ENCODE data around the gene MPND.
A peak's percentile ranks its signal among the peaks of the same experiment; 100 is the strongest.

Gene MPND, protein sequence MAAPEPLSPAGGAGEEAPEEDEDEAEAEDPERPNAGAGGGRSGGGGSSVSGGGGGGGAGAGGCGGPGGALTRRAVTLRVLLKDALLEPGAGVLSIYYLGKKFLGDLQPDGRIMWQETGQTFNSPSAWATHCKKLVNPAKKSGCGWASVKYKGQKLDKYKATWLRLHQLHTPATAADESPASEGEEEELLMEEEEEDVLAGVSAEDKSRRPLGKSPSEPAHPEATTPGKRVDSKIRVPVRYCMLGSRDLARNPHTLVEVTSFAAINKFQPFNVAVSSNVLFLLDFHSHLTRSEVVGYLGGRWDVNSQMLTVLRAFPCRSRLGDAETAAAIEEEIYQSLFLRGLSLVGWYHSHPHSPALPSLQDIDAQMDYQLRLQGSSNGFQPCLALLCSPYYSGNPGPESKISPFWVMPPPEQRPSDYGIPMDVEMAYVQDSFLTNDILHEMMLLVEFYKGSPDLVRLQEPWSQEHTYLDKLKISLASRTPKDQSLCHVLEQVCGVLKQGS

DNA sequence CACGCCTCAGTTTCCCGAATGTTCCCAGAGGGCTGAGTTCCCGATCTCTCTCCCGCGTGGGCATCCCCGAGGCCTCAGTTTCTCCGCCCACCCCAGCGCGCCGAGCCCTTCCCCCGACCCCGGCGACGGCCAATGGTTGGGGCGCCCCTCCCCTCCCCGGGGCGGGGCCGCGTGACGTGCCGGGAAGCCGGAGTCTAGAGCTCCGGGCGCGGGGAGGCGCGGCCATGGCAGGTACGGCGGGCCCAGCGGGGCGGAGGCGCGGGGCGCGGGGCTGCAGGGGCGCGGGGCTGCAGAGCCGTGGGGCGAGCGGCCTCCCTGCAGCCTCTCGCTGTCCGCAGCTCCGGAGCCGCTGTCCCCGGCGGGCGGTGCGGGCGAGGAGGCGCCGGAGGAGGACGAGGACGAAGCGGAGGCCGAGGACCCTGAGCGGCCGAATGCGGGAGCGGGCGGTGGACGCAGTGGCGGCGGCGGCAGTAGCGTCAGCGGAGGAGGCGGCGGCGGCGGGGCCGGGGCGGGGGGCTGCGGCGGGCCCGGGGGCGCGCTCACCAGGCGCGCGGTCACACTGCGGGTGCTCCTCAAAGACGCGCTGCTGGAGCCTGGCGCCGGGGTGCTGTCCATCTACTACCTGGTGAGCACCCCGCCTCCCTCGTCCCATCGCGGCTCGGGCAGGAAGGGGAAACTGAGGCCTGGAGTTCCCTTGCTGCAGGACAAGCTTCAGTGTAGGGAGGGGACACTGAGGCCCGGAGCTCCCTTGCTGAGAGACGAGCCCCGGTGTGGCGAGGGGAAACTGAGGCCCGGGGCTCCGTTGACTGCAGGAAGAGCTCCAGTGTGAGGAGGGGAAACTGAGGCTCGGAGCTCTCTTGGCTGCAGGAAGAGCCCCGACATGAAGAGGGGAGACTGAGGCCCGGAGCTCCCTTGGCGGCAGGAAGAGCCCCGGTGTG, at the start of gene MPND:
Gene MPND (plus strand): TSS at position 193 of the 938 bp plus-strand sequence. CDS start 32 bp downstream, at position 225.
- Histone ChIP-seq H3K9me3 (ENCODE audit: control insufficient read depth in 2 of 2, low read length in 2 of 2) (no peaks in the 10 kb centered on the region), H3K27me3 (ENCODE audit: control insufficient read depth in 2 of 2, insufficient read depth in 2 of 2, low read length in 2 of 2) (no peaks in the 10 kb centered on the region), H3K36me3 (ENCODE audit: control insufficient read depth in 2 of 2, insufficient read depth in 2 of 2, low read length in 2 of 2) (peaks cover 3 to 7% of the 10 kb centered on the region in 2 donors), H3K27ac (ENCODE audit: low read depth in 2 of 2, low read length in 2 of 2) (peak within 1 kb of the TSS; percentile 98), H3K4me3 (ENCODE audit: low read length in 2 of 2) (peak within 1 kb of the TSS; percentile 91 to 97), H3K4me1 (ENCODE audit: control insufficient read depth in 2 of 2, insufficient read depth in 2 of 2, low read length in 2 of 2) (peaks cover 19 to 32% of the 10 kb centered on the region in 2 donors), H3K9ac (ENCODE audit: low read depth in 1 of 2, low read length in 2 of 2) (peak within 1 kb of the TSS; percentile 79 to 83)

DNA sequence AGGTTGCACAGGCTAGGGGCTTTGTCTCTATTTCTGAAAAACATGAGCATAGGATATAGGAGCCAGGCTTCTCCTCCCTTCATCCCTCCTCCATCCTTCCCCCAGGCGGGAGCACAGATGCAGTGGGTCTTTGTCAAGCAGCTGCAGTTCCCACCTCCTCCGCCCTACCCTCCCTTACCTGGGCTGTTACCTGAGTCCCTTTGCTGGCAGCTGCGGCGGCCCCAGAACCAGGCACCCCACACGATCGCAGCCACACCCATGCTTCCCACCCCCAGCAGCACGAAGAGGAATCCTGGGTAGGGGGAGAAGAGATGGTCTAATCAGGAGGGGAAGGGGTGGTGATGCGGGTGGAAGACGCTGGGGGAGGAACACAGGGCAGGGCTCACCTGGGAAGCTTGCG, 49.0 kb upstream of the MPND start:
- no peaks in the 10 kb centered on the region for H3K4me1 ChIP-seq (ENCODE audit: control insufficient read depth in 2 of 2, insufficient read depth in 2 of 2, low read length in 2 of 2)
- no peaks in the 10 kb centered on the region for H3K36me3 ChIP-seq (ENCODE audit: control insufficient read depth in 2 of 2, insufficient read depth in 2 of 2, low read length in 2 of 2)
- no peaks in the 10 kb centered on the region for H3K27me3 ChIP-seq (ENCODE audit: control insufficient read depth in 2 of 2, insufficient read depth in 2 of 2, low read length in 2 of 2)
- H3K4me3 ChIP-seq (ENCODE audit: low read length in 2 of 2), result no peak overlapping the region
- H3K9me3 ChIP-seq (ENCODE audit: control insufficient read depth in 2 of 2, low read length in 2 of 2), result no peaks in the 10 kb centered on the region
- no peak overlapping the region for H3K9ac ChIP-seq (ENCODE audit: low read depth in 1 of 2, low read length in 2 of 2)
- H3K27ac ChIP-seq (ENCODE audit: low read depth in 2 of 2, low read length in 2 of 2), result no peak overlapping the region

DNA sequence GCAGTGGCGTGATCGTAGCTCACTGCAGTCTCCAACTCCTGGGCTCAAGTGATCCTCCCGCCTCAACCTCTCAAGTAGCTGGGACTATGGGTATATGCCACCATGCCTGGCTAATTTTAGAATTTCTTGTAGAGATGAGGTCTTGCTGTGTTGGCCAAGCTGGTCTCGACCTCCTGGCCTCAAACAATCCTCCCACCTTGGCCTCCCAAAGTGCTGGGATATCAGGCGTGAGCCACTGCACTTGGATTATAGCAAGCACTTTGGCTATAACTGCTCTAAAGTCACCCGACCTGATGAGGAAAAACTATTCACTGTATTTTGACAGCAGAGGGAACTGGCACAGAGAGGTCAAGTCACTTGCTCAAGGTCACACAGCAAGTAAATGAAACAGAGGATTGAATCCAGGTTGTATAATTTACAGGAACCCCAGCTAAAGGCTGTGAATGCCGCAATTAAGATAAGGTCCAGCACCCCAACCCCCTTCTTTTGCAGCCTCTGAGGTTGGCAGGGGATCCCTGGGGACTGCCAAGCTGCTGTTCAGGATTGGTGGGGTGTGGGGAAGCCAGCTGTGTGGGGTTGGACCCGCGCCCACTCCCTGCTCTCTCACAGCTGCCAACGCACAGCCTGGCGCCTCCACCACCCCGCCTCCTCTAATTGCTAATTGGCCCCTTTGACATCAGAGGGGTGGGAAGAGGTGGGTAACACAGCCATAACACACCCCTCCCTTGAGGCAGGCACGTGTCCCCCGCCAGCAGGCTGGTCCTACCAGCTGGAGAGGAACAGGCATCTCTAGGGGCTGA, 47.2 kb upstream of the MPND start:
- Histone ChIP-seq H3K36me3 (ENCODE audit: control insufficient read depth in 2 of 2, insufficient read depth in 2 of 2, low read length in 2 of 2) (no peaks in the 10 kb centered on the region), H3K4me1 (ENCODE audit: control insufficient read depth in 2 of 2, insufficient read depth in 2 of 2, low read length in 2 of 2) (no peaks in the 10 kb centered on the region), H3K4me3 (ENCODE audit: low read length in 2 of 2) (no peak overlapping the region), H3K9me3 (ENCODE audit: control insufficient read depth in 2 of 2, low read length in 2 of 2) (no peaks in the 10 kb centered on the region), H3K27ac (ENCODE audit: low read depth in 2 of 2, low read length in 2 of 2) (no peak overlapping the region), H3K27me3 (ENCODE audit: control insufficient read depth in 2 of 2, insufficient read depth in 2 of 2, low read length in 2 of 2) (no peaks in the 10 kb centered on the region), H3K9ac (ENCODE audit: low read depth in 1 of 2, low read length in 2 of 2) (no peak overlapping the region)

DNA sequence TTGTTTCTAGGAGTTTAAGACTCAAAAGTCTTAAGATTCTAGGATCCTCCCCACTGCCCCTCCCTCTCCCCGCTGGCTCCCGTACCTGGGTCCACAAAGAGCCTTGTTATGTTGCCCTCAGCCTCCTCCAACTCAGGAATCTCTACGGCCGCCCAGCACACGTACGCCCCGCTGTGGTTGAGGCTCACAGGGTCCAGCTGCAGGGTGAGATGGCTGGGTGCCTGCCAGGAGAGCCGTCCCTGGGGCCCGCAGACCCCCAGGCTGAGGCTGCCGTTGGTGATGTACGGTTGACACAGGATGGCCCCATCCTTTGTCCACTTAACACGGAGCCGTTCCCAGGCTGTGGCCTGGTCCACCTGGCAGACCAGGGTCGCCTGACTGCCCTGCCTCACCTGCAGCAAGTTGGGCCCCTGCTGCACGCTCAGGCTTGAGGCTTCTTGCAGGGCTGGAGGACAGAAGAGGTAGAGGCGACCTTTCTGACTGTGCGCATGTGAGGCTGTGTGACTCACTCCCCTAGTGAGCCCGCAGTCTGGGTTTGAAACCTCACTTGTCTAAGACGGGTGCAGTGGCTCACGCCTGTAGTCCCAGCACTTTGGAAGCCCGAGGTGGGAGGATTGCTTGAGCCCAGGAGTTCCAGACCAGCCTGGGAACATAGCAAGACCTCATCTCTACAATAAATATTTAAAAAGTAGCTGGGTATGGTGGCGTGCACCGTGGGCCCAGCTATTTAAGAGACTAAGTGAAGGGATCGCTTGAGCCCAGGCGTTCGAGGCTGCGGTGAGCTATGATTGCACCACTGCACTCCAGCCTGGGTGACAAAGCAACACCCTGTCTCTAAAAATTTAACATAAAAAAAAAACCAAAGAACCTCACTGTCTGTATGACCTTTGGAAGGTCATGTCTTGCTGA, 45.2 kb upstream of the MPND start:
- H3K27ac ChIP-seq (ENCODE audit: low read depth in 2 of 2, low read length in 2 of 2), result no peak overlapping the region
- no peaks in the 10 kb centered on the region for H3K9me3 ChIP-seq (ENCODE audit: control insufficient read depth in 2 of 2, low read length in 2 of 2)
- no peaks in the 10 kb centered on the region for H3K4me1 ChIP-seq (ENCODE audit: control insufficient read depth in 2 of 2, insufficient read depth in 2 of 2, low read length in 2 of 2)
- H3K4me3 ChIP-seq (ENCODE audit: low read length in 2 of 2), result no peak overlapping the region
- no peaks in the 10 kb centered on the region for H3K27me3 ChIP-seq (ENCODE audit: control insufficient read depth in 2 of 2, insufficient read depth in 2 of 2, low read length in 2 of 2)
- H3K36me3 ChIP-seq (ENCODE audit: control insufficient read depth in 2 of 2, insufficient read depth in 2 of 2, low read length in 2 of 2), result no peaks in the 10 kb centered on the region
- no peak overlapping the region for H3K9ac ChIP-seq (ENCODE audit: low read depth in 1 of 2, low read length in 2 of 2)

DNA sequence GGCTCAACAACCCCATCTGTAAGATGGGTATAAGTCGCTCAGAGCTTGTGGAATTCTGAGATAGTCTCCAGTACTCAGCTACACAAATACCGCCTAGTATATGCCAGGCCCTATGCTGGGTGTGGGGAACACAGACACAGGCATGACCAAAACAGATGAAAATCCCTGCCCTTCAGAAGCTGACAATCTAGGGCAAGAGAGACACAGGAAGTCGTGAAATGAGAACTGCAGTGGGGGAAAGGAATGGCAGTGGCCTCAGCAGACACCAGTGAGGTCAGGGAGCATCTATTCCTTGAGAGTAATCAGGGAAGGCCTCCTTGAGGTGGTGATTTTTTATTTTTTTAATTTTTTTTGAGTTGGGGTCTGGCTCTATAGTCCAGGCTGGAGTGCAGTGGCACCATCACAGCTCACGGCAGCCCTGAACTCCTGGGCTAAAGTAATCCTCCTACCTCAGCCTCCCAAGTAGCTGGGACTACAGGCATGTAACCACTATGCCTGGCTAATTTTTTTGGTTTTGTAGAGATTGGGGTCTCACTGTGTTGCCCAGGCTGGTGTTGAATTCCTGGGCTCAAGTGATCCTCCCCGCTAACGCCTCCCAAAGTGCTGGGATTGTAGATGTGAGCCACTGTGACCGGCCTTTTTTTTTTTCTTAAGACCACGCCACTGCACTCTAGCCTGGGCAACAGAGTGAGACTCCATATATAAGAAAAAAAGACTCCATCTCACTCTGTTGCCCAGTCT, 44.4 kb upstream of the MPND start:
- H3K4me1 ChIP-seq (ENCODE audit: control insufficient read depth in 2 of 2, insufficient read depth in 2 of 2, low read length in 2 of 2), result no peaks in the 10 kb centered on the region
- no peak overlapping the region for H3K27ac ChIP-seq (ENCODE audit: low read depth in 2 of 2, low read length in 2 of 2)
- no peaks in the 10 kb centered on the region for H3K9me3 ChIP-seq (ENCODE audit: control insufficient read depth in 2 of 2, low read length in 2 of 2)
- H3K27me3 ChIP-seq (ENCODE audit: control insufficient read depth in 2 of 2, insufficient read depth in 2 of 2, low read length in 2 of 2), result no peaks in the 10 kb centered on the region
- H3K9ac ChIP-seq (ENCODE audit: low read depth in 1 of 2, low read length in 2 of 2), result no peak overlapping the region
- H3K36me3 ChIP-seq (ENCODE audit: control insufficient read depth in 2 of 2, insufficient read depth in 2 of 2, low read length in 2 of 2), result no peaks in the 10 kb centered on the region
- H3K4me3 ChIP-seq (ENCODE audit: low read length in 2 of 2), result no peak overlapping the region

DNA sequence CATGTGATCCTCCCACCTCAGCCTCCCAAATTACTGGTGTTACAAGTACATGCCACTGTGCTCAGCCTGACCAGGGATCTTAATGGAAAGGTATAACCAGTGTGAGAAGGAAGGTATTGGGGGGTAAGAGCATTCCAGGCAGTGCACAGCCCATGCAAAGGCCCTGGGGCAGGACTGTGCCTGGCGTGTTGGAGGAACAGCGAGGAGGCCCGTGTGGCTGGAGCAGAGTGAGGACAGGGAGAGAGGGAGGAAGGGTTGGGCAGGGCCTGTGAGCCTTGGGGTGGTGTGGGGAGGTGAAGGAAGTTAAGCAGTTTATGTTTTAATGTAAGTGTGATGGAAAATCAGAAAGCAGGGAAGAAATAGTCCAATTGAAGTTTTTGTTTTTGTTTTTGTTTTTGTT, 42.8 kb upstream of the MPND start:
- Histone ChIP-seq H3K27me3 (ENCODE audit: control insufficient read depth in 2 of 2, insufficient read depth in 2 of 2, low read length in 2 of 2) (no peaks in the 10 kb centered on the region), H3K9me3 (ENCODE audit: control insufficient read depth in 2 of 2, low read length in 2 of 2) (no peaks in the 10 kb centered on the region), H3K4me3 (ENCODE audit: low read length in 2 of 2) (no peak overlapping the region), H3K9ac (ENCODE audit: low read depth in 1 of 2, low read length in 2 of 2) (no peak overlapping the region), H3K36me3 (ENCODE audit: control insufficient read depth in 2 of 2, insufficient read depth in 2 of 2, low read length in 2 of 2) (no peaks in the 10 kb centered on the region), H3K4me1 (ENCODE audit: control insufficient read depth in 2 of 2, insufficient read depth in 2 of 2, low read length in 2 of 2) (no peaks in the 10 kb centered on the region), H3K27ac (ENCODE audit: low read depth in 2 of 2, low read length in 2 of 2) (no peak overlapping the region)

DNA sequence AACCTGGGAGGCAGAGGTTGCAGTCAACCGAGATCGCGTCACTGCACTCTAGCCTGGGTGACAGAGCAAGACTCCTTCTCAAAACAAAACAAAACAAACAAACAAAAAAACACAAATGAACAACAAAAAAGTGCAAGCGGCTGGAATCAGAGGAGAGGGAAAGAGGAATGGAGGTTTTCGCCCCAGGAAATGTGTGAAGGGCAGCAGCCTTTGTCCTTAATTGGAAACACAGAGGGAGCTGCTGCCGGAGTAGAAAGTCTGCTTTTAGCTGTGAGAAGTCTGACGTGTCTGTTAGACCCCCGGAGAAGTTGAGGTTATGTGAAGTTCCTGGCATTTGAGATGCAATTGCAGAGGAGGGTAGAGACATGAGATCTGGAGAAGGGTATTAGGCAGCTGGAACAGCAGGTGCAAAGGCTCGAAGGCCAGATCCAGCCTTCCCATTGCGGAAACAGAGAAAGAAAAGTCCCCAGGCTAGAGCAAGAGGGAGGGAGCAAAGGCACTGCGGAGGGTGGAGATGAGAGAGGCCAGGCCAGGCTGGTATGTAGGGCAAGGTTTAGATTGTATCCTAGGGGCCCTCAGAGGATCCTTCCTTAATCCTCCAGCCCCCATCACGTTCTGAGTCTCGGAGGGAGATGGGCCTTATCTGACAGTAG, 41.6 kb upstream of the MPND start:
- Histone ChIP-seq H3K4me3 (ENCODE audit: low read length in 2 of 2) (no peak overlapping the region), H3K9me3 (ENCODE audit: control insufficient read depth in 2 of 2, low read length in 2 of 2) (no peaks in the 10 kb centered on the region), H3K27ac (ENCODE audit: low read depth in 2 of 2, low read length in 2 of 2) (peak overlapping the region in 1 of 2 donors; percentile 32), H3K27me3 (ENCODE audit: control insufficient read depth in 2 of 2, insufficient read depth in 2 of 2, low read length in 2 of 2) (no peaks in the 10 kb centered on the region), H3K4me1 (ENCODE audit: control insufficient read depth in 2 of 2, insufficient read depth in 2 of 2, low read length in 2 of 2) (no peaks in the 10 kb centered on the region), H3K9ac (ENCODE audit: low read depth in 1 of 2, low read length in 2 of 2) (peak overlapping the region in 1 of 2 donors; percentile 2), H3K36me3 (ENCODE audit: control insufficient read depth in 2 of 2, insufficient read depth in 2 of 2, low read length in 2 of 2) (no peaks in the 10 kb centered on the region)

DNA sequence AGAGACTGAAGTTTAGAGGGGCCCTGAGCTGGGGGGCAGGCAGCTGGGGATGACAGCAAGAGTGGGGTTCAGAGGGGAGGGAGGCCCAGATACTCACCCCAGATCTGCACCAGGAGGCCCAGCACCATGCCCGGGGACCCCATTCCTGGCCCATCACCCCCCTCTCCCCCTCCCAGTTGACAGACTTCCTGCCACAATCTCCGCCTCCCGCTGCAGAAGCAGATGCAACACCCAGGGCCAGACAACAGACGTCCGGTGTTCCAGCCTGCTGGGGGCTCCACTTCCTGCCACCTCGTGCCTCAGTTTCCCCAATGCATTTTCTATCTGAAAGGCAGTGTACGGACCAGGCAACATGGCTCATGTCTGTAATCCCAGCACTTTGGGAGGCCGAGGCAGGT, 41.1 kb upstream of the MPND start, which contains the start of gene TMIGD2:
Gene TMIGD2 (minus strand): TSS at position 147 of the 398 bp plus-strand sequence. CDS start 4 bp downstream, at position 143.
- Histone ChIP-seq H3K36me3 (ENCODE audit: control insufficient read depth in 2 of 2, insufficient read depth in 2 of 2, low read length in 2 of 2) (no peaks in the 10 kb centered on the region), H3K4me3 (ENCODE audit: low read length in 2 of 2) (no peak within 1 kb of the TSS), H3K27ac (ENCODE audit: low read depth in 2 of 2, low read length in 2 of 2) (peak within 1 kb of the TSS in 1 of 2 donors; percentile 32), H3K9me3 (ENCODE audit: control insufficient read depth in 2 of 2, low read length in 2 of 2) (no peaks in the 10 kb centered on the region), H3K9ac (ENCODE audit: low read depth in 1 of 2, low read length in 2 of 2) (peak within 1 kb of the TSS in 1 of 2 donors; percentile 2), H3K4me1 (ENCODE audit: control insufficient read depth in 2 of 2, insufficient read depth in 2 of 2, low read length in 2 of 2) (no peaks in the 10 kb centered on the region), H3K27me3 (ENCODE audit: control insufficient read depth in 2 of 2, insufficient read depth in 2 of 2, low read length in 2 of 2) (no peaks in the 10 kb centered on the region)
